ENCODE data around the gene IMMP2L. TPM values are rescaled to one million over a fixed set of nuclear protein-coding genes. Genes with fewer than 3 reads are reported as not detected.
"Not testable (repeated sequence)": the region's sequence is repeated elsewhere in the genome, so short reads cannot be mapped to it uniquely, and the experiment has no call there.

The IMMP2L gene
- total RNA-seq, 1 donor from 2014 or later: 20.0 TPM

GRCh38 chr7:111357691-111358090, 204.6 kb downstream of the IMMP2L start:
- Mint-ChIP-seq H3K4me1 (ENCODE audit: low read depth) (peaks cover 1% of the 10 kb centered on the region), H3K4me3 (ENCODE audit: low read depth) (no peak overlapping the region), H3K36me3 (ENCODE audit: low read depth) (no peaks in the 10 kb centered on the region), H3K27me3 (ENCODE audit: low read depth) (no peaks in the 10 kb centered on the region), H3K9me3 (no peaks in the 10 kb centered on the region), H3K27ac (no peak overlapping the region)
- intact Hi-C loops (cut with micrococcal nuclease): no loop called here
- DNase-seq (ENCODE audit: low spot score): no peak

GRCh38 chr7:111356941-111357340, 205.4 kb downstream of the IMMP2L start:
- no peak for DNase-seq (ENCODE audit: low spot score)
- Mint-ChIP-seq H3K4me3 (ENCODE audit: low read depth) (no peak overlapping the region), H3K27ac (no peak overlapping the region), H3K4me1 (ENCODE audit: low read depth) (peaks cover 4% of the 10 kb centered on the region), H3K27me3 (ENCODE audit: low read depth) (no peaks in the 10 kb centered on the region), H3K36me3 (ENCODE audit: low read depth) (no peaks in the 10 kb centered on the region), H3K9me3 (no peaks in the 10 kb centered on the region)
- intact Hi-C loops (cut with micrococcal nuclease): no loop called here

- Mint-ChIP-seq H3K27ac (no peak overlapping the region), H3K4me3 (ENCODE audit: low read depth) (no peak overlapping the region), H3K27me3 (ENCODE audit: low read depth) (no peaks in the 10 kb centered on the region), H3K9me3 (no peaks in the 10 kb centered on the region), H3K36me3 (ENCODE audit: low read depth) (no peaks in the 10 kb centered on the region), H3K4me1 (ENCODE audit: low read depth) (peaks cover 4% of the 10 kb centered on the region)
- intact Hi-C loops (cut with micrococcal nuclease): no loop called here
- no peak for DNase-seq (ENCODE audit: low spot score)
These were observed 210.0 kb downstream of the IMMP2L start for GRCh38 chr7:111352319-111352718.

GRCh38 chr7:111346219-111346618, 216.1 kb downstream of the IMMP2L start:
- peaks cover 3% of the 10 kb centered on the region for H3K4me1 Mint-ChIP-seq (ENCODE audit: low read depth)
- DNase-seq (ENCODE audit: low spot score): no peak
- no peaks in the 10 kb centered on the region for H3K27me3 Mint-ChIP-seq (ENCODE audit: low read depth)
- no peak overlapping the region for H3K27ac Mint-ChIP-seq
- peaks cover 22% of the 10 kb centered on the region for H3K9me3 Mint-ChIP-seq
- H3K36me3 Mint-ChIP-seq (ENCODE audit: low read depth): peaks cover 9% of the 10 kb centered on the region
- intact Hi-C loops (cut with micrococcal nuclease): no loop called here
- H3K4me3 Mint-ChIP-seq (ENCODE audit: low read depth): no peak overlapping the region

- Mint-ChIP-seq H3K4me3 (ENCODE audit: low read depth) (no peak overlapping the region), H3K27ac (no peak overlapping the region), H3K36me3 (ENCODE audit: low read depth) (peaks cover 9% of the 10 kb centered on the region), H3K4me1 (ENCODE audit: low read depth) (peaks cover 3% of the 10 kb centered on the region), H3K9me3 (peaks cover 22% of the 10 kb centered on the region), H3K27me3 (ENCODE audit: low read depth) (no peaks in the 10 kb centered on the region)
- DNase-seq (ENCODE audit: low spot score): no peak
- intact Hi-C loops (cut with micrococcal nuclease): no loop called here
These were observed 219.3 kb downstream of the IMMP2L start for GRCh38 chr7:111343017-111343416.

- H3K36me3 Mint-ChIP-seq (ENCODE audit: low read depth): peaks cover 6% of the 10 kb centered on the region
- intact Hi-C loops (cut with micrococcal nuclease): no loop called here
- H3K4me3 Mint-ChIP-seq (ENCODE audit: low read depth): no peak overlapping the region
- no peaks in the 10 kb centered on the region for H3K27me3 Mint-ChIP-seq (ENCODE audit: low read depth)
- no peak for DNase-seq (ENCODE audit: low spot score)
- H3K27ac Mint-ChIP-seq: no peak overlapping the region
- H3K9me3 Mint-ChIP-seq: peaks cover 14% of the 10 kb centered on the region
- peaks cover 1% of the 10 kb centered on the region for H3K4me1 Mint-ChIP-seq (ENCODE audit: low read depth)
These were observed 223.3 kb downstream of the IMMP2L start for GRCh38 chr7:111339006-111339405.

- Mint-ChIP-seq H3K9me3 (peaks cover 10% of the 10 kb centered on the region), H3K4me1 (ENCODE audit: low read depth) (peaks cover 2% of the 10 kb centered on the region), H3K4me3 (ENCODE audit: low read depth) (no peak overlapping the region), H3K27ac (no peak overlapping the region), H3K27me3 (ENCODE audit: low read depth) (no peaks in the 10 kb centered on the region), H3K36me3 (ENCODE audit: low read depth) (no peaks in the 10 kb centered on the region)
- intact Hi-C loops (cut with micrococcal nuclease): no loop called here
- no peak for DNase-seq (ENCODE audit: low spot score)
These were observed 229.3 kb downstream of the IMMP2L start for GRCh38 chr7:111333010-111333409.

- Mint-ChIP-seq H3K36me3 (ENCODE audit: low read depth) (no peaks in the 10 kb centered on the region), H3K4me3 (ENCODE audit: low read depth) (no peak overlapping the region), H3K27me3 (ENCODE audit: low read depth) (no peaks in the 10 kb centered on the region), H3K9me3 (peaks cover 10% of the 10 kb centered on the region), H3K27ac (no peak overlapping the region), H3K4me1 (ENCODE audit: low read depth) (peaks cover 2% of the 10 kb centered on the region)
- intact Hi-C loops (cut with micrococcal nuclease): no loop called here
- DNase-seq (ENCODE audit: low spot score): no peak
These were observed 232.1 kb downstream of the IMMP2L start for GRCh38 chr7:111330235-111330523.

GRCh38 chr7:111329367-111330234, 232.7 kb downstream of the IMMP2L start:
- intact Hi-C loops (cut with micrococcal nuclease): loop anchor here (10.0 kb wide), 1 partner anchor 405 kb away; no protein-coding TSS in a partner anchor
- H3K27me3 Mint-ChIP-seq (ENCODE audit: low read depth): no peaks in the 10 kb centered on the region
- H3K9me3 Mint-ChIP-seq: peaks cover 10% of the 10 kb centered on the region
- DNase-seq (ENCODE audit: low spot score): no peak
- H3K27ac Mint-ChIP-seq: no peak overlapping the region
- H3K36me3 Mint-ChIP-seq (ENCODE audit: low read depth): no peaks in the 10 kb centered on the region
- no peak overlapping the region for H3K4me3 Mint-ChIP-seq (ENCODE audit: low read depth)
- H3K4me1 Mint-ChIP-seq (ENCODE audit: low read depth): peaks cover 2% of the 10 kb centered on the region

GRCh38 chr7:111328487-111328886, 233.8 kb downstream of the IMMP2L start:
- H3K9me3 Mint-ChIP-seq: peaks cover 10% of the 10 kb centered on the region

GRCh38 chr7:111324776-111325175, 237.5 kb downstream of the IMMP2L start:
- no peaks in the 10 kb centered on the region for H3K27me3 Mint-ChIP-seq (ENCODE audit: low read depth)
- H3K4me3 Mint-ChIP-seq (ENCODE audit: low read depth): no peak overlapping the region
- H3K36me3 Mint-ChIP-seq (ENCODE audit: low read depth): peaks cover 3% of the 10 kb centered on the region
- H3K9me3 Mint-ChIP-seq: peaks cover 5% of the 10 kb centered on the region
- peaks cover 12% of the 10 kb centered on the region for H3K4me1 Mint-ChIP-seq (ENCODE audit: low read depth)
- no peak overlapping the region for H3K27ac Mint-ChIP-seq
- no peak for DNase-seq (ENCODE audit: low spot score)
- intact Hi-C loops (cut with micrococcal nuclease): loop anchor here (10.0 kb wide), 1 partner anchor 410 kb away; no protein-coding TSS in a partner anchor

More at GRCh38 chr7:111328487-111328886, 233.8 kb downstream of the IMMP2L start:
- H3K4me3 Mint-ChIP-seq (ENCODE audit: low read depth): no peak overlapping the region
- peaks cover 2% of the 10 kb centered on the region for H3K4me1 Mint-ChIP-seq (ENCODE audit: low read depth)
- intact Hi-C loops (cut with micrococcal nuclease): loop anchor here (10.0 kb wide), 1 partner anchor 406 kb away; no protein-coding TSS in a partner anchor
- H3K27me3 Mint-ChIP-seq (ENCODE audit: low read depth): no peaks in the 10 kb centered on the region
- no peak overlapping the region for H3K27ac Mint-ChIP-seq
- no peak for DNase-seq (ENCODE audit: low spot score)
- no peaks in the 10 kb centered on the region for H3K36me3 Mint-ChIP-seq (ENCODE audit: low read depth)

GRCh38 chr7:111324228-111324627, 238.1 kb downstream of the IMMP2L start:
- Mint-ChIP-seq H3K4me1 (ENCODE audit: low read depth) (peaks cover 12% of the 10 kb centered on the region), H3K4me3 (ENCODE audit: low read depth) (no peak overlapping the region), H3K9me3 (no peaks in the 10 kb centered on the region), H3K36me3 (ENCODE audit: low read depth) (peaks cover 3% of the 10 kb centered on the region), H3K27me3 (ENCODE audit: low read depth) (no peaks in the 10 kb centered on the region), H3K27ac (no peak overlapping the region)
- DNase-seq (ENCODE audit: low spot score): no peak
- intact Hi-C loops (cut with micrococcal nuclease): loop anchor here (10.0 kb wide), 1 partner anchor 411 kb away; no protein-coding TSS in a partner anchor

GRCh38 chr7:111323670-111324069, 238.6 kb downstream of the IMMP2L start:
- intact Hi-C loops (cut with micrococcal nuclease): loop anchor here (10.0 kb wide), 1 partner anchor 411 kb away; no protein-coding TSS in a partner anchor
- not testable (repeated sequence) for H3K36me3 Mint-ChIP-seq (ENCODE audit: low read depth)
- peaks cover 12% of the 10 kb centered on the region for H3K4me1 Mint-ChIP-seq (ENCODE audit: low read depth)

More at GRCh38 chr7:111323670-111324069, 238.6 kb downstream of the IMMP2L start:
- H3K4me3 Mint-ChIP-seq (ENCODE audit: low read depth); H3K27ac Mint-ChIP-seq; H3K27me3 Mint-ChIP-seq (ENCODE audit: low read depth); H3K9me3 Mint-ChIP-seq; DNase-seq (ENCODE audit: low spot score): not testable (repeated sequence)

All from activated T-helper 2 cell treated with anti-CD3 and anti-CD28 coated beads, Interferon-gamma antibody, Interleukin-2, Interleukin-4, amounts not matched to agents 10 μg/mL and 5 μg/mL and 100 μg/mL, durations not matched to agents 14 hours and 24 hours and 36 hours (primary cell).